HL-60 (cell line): ENCODE measurements around the gene USP48.

Experiments used
- GABPA ChIP-seq: IDR thresholded peaks from 2 replicates; pipeline ENCODE4 v1.6.1; 2012; ENCODE audit warnings: low read depth
- POLR2AphosphoS5 ChIP-seq: IDR thresholded peaks from 2 replicates; pipeline ENCODE4 v1.6.1; 2012; ENCODE audit warnings: low read depth
- TF ChIP-seq, protein P1 (sequence below): IDR thresholded peaks from one replicate; pipeline ENCODE4 v1.5.1; 2011; ENCODE audit warnings: low read length, control low read depth, inconsistent platforms; ENCODE audit not compliant: insufficient read depth
- TF ChIP-seq, protein P2 (sequence below): IDR thresholded peaks from 2 replicates; pipeline ENCODE4 v1.6.1; 2012; ENCODE audit warnings: low read depth; ENCODE audit not compliant: insufficient replicate concordance

DNA sequence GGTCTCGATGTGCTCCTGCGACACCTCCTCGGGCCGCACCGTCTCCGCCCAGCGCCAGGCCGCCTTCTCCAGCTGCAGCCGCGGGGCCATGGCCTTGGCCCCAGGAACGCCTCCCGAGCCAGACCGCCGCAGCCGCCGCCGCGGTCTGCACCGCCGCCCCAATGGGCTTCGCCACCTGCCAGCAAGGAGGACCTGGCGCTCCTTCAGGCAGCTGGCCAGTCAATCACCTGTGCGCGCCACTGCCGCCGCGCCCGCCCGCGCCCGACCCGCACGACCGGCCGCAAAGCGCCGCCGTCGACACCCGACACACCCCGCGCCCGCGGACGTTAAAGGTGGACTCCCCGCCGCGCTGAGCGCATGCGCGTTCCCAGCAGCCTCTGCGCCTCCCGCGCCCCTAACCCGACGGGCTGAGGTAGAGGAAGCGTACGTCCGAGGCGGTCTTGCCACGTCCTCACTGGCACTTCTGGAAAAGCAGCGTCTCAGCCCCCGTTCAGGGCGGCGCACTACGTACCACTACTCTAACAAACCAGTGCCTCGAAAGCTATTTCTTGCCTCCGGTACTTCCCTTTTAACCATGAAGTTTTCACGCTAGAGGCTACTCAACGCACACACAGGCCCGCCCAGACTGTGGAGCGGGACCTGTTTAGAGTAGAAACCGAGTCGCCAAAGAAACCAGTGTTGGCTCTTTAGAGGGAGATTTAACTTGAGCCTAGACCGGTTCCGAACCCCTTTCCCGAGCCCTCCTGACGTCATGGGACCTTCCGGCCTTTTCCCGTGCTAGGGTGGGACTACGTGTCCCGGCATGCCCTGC lies at the start of gene USP48:
- TF ChIP-seq, protein P1, sequence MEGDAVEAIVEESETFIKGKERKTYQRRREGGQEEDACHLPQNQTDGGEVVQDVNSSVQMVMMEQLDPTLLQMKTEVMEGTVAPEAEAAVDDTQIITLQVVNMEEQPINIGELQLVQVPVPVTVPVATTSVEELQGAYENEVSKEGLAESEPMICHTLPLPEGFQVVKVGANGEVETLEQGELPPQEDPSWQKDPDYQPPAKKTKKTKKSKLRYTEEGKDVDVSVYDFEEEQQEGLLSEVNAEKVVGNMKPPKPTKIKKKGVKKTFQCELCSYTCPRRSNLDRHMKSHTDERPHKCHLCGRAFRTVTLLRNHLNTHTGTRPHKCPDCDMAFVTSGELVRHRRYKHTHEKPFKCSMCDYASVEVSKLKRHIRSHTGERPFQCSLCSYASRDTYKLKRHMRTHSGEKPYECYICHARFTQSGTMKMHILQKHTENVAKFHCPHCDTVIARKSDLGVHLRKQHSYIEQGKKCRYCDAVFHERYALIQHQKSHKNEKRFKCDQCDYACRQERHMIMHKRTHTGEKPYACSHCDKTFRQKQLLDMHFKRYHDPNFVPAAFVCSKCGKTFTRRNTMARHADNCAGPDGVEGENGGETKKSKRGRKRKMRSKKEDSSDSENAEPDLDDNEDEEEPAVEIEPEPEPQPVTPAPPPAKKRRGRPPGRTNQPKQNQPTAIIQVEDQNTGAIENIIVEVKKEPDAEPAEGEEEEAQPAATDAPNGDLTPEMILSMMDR: no peak
- TF ChIP-seq POLR2AphosphoS5 (peak; percentile 100), GABPA (no peak)
- TF ChIP-seq, protein P2, sequence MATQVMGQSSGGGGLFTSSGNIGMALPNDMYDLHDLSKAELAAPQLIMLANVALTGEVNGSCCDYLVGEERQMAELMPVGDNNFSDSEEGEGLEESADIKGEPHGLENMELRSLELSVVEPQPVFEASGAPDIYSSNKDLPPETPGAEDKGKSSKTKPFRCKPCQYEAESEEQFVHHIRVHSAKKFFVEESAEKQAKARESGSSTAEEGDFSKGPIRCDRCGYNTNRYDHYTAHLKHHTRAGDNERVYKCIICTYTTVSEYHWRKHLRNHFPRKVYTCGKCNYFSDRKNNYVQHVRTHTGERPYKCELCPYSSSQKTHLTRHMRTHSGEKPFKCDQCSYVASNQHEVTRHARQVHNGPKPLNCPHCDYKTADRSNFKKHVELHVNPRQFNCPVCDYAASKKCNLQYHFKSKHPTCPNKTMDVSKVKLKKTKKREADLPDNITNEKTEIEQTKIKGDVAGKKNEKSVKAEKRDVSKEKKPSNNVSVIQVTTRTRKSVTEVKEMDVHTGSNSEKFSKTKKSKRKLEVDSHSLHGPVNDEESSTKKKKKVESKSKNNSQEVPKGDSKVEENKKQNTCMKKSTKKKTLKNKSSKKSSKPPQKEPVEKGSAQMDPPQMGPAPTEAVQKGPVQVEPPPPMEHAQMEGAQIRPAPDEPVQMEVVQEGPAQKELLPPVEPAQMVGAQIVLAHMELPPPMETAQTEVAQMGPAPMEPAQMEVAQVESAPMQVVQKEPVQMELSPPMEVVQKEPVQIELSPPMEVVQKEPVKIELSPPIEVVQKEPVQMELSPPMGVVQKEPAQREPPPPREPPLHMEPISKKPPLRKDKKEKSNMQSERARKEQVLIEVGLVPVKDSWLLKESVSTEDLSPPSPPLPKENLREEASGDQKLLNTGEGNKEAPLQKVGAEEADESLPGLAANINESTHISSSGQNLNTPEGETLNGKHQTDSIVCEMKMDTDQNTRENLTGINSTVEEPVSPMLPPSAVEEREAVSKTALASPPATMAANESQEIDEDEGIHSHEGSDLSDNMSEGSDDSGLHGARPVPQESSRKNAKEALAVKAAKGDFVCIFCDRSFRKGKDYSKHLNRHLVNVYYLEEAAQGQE: peak; percentile 73
